ENCODE measurements around the gene AEBP2. TPM values are rescaled to one million over a fixed set of nuclear protein-coding genes. Genes with fewer than 3 reads are reported as not detected.

AEBP2 gene
- total and polyA plus RNA-seq, 2 of the 13 experiments (the other 11 are each of a cell fraction or from before 2014, with no cell fraction given) = 9.2 to 17.9 TPM

- TF ChIP-seq ETV5 (CRISPR knock-in tag; IDR thresholded peaks at IDR 0.05; ENCODE audit: borderline replicate concordance) (peak; percentile 22; the same call in 1 of the 2 replicates), GABPA (IDR thresholded peaks at IDR 0.05; ENCODE audit: low read depth, low read length) (no peak), GABPA (CRISPR knock-in tag; IDR thresholded peaks at IDR 0.05; ENCODE audit: low read depth) (peak; percentile 40; the same call in 1 of the 2 replicates), ZNF468 (CRISPR knock-in tag; IDR thresholded peaks at IDR 0.05) (no peak), ZNF530 (CRISPR knock-in tag; IDR thresholded peaks at IDR 0.05; ENCODE audit: low read depth) (no peak), HNRNPL (IDR thresholded peaks at IDR 0.05; ENCODE audit: low read depth, low read length) (no peak), ZNF652 (CRISPR knock-in tag; IDR thresholded peaks at IDR 0.05; ENCODE audit: borderline replicate concordance, low read depth) (no peak)
- 85% methylated on average over 6 of the region's 6 CpGs for WGBS (ENCODE audit: low lambda C conversion rate)
- Histone ChIP-seq H3K79me2 (ENCODE audit: insufficient read depth, low read length) (no peaks in the 10 kb centered on the region), H3K9me3 (ENCODE audit: low read length) (0 out of 2 replicates have a peak, but pooled peaks cover under 1% of the 10 kb centered on the region), H3K36me3 (replicated peaks in 1 of 2; ENCODE audit: control insufficient read depth in 1 of 2, insufficient read depth in 2 of 2, low read length in 2 of 2) (no peaks in the 10 kb centered on the region), H3K4me1 (ENCODE audit: insufficient read depth, low read length) (peaks cover 6% of the 10 kb centered on the region; the same call in 1 of the 2 replicates), H3K27me3 (ENCODE audit: control insufficient read depth in 1 of 2, insufficient read depth in 2 of 2, low read length in 2 of 2) (no peaks in the 10 kb centered on the region), H3K27ac (ENCODE audit: extremely low read length, insufficient read depth, low read length) (no peak overlapping the region), H2AFZ (ENCODE audit: low read length) (no peak overlapping the region), H3K4me2 (ENCODE audit: low read depth, low read length) (no peak overlapping the region), H4K20me1 (ENCODE audit: insufficient read depth, low read length) (no peaks in the 10 kb centered on the region), H3K4me3 (replicated peaks in 1 of 3; ENCODE audit: insufficient read depth in 1 of 3, low read depth in 2 of 3, low read length in 3 of 3) (no peak overlapping the region), H3K9ac (ENCODE audit: insufficient read depth, low read depth, low read length) (no peak overlapping the region)
- intact Hi-C loops (cut with micrococcal nuclease; ENCODE audit: unreplicated experiment) (no loop called here), in situ Hi-C loops (cut with HindIII; ENCODE audit: extremely low pct_ligation_motif_present, low pct_unique_long_range_greater_than_20kb) (no loop called here)
- FAIRE-seq = no peak
- no peak for DNase-seq (ENCODE audit: low spot score)
- BruUV-seq (replicated peaks) = no TSS peak
- ATAC-seq = peak; percentile 32; the same call in 1 of the 3 replicates
- ChIA-PET CTCF (ENCODE audit: low intra/inter-chr PET ratio, low total read pairs) (no interaction called here), POLR2A (no interaction called here)
Observed at GRCh38 chr12:19529951-19530636, 90.8 kb downstream of the AEBP2 start.

GRCh38 chr12:19530637-19531023, 91.3 kb downstream of the AEBP2 start:
- Histone ChIP-seq H3K4me1 (ENCODE audit: insufficient read depth, low read length) (peaks cover 6% of the 10 kb centered on the region; the same call in 1 of the 2 replicates), H3K79me2 (ENCODE audit: insufficient read depth, low read length) (no peaks in the 10 kb centered on the region), H3K27ac (ENCODE audit: extremely low read length, insufficient read depth, low read length) (no peak overlapping the region), H4K20me1 (ENCODE audit: insufficient read depth, low read length) (no peaks in the 10 kb centered on the region), H3K4me2 (ENCODE audit: low read depth, low read length) (no peak overlapping the region), H3K4me3 (replicated peaks in 1 of 3; ENCODE audit: insufficient read depth in 1 of 3, low read depth in 2 of 3, low read length in 3 of 3) (no peak overlapping the region), H3K36me3 (replicated peaks in 1 of 2; ENCODE audit: control insufficient read depth in 1 of 2, insufficient read depth in 2 of 2, low read length in 2 of 2) (no peaks in the 10 kb centered on the region), H3K27me3 (ENCODE audit: control insufficient read depth in 1 of 2, insufficient read depth in 2 of 2, low read length in 2 of 2) (no peaks in the 10 kb centered on the region; a peak in 1 of 5 replicates), H3K9me3 (ENCODE audit: low read length) (peaks cover 6% of the 10 kb centered on the region; the same call in 1 of the 2 replicates), H3K9ac (ENCODE audit: insufficient read depth, low read depth, low read length) (no peak overlapping the region), H2AFZ (ENCODE audit: low read length) (no peak overlapping the region)
- DNase-seq (ENCODE audit: low spot score) = no peak
- ChIA-PET CTCF (ENCODE audit: low intra/inter-chr PET ratio, low total read pairs) (no interaction called here), POLR2A (no interaction called here)
- no peak for FAIRE-seq
- TF ChIP-seq CEBPB (IDR thresholded peaks at IDR 0.05; ENCODE audit: borderline replicate concordance, low read depth, low read length) (peak; percentile 41; the same call in 1 of the 2 replicates), POLR2AphosphoS5 (IDR thresholded peaks at IDR 0.05; ENCODE audit: low read depth, low read length) (no peak)
- no peak for ATAC-seq
- in situ Hi-C loops (cut with HindIII; ENCODE audit: extremely low pct_ligation_motif_present, low pct_unique_long_range_greater_than_20kb) (no loop called here), intact Hi-C loops (cut with micrococcal nuclease; ENCODE audit: unreplicated experiment) (no loop called here)
- no TSS peak for BruUV-seq (replicated peaks)
